Measurements from ENCODE around the gene TIGD4. TPM values are rescaled to one million over a fixed set of nuclear protein-coding genes. Genes with fewer than 3 reads are reported as not detected.

Gene TIGD4
- total RNA-seq, 2 donors from 2014 or later, result 0.78 to 3.0 TPM

DNA sequence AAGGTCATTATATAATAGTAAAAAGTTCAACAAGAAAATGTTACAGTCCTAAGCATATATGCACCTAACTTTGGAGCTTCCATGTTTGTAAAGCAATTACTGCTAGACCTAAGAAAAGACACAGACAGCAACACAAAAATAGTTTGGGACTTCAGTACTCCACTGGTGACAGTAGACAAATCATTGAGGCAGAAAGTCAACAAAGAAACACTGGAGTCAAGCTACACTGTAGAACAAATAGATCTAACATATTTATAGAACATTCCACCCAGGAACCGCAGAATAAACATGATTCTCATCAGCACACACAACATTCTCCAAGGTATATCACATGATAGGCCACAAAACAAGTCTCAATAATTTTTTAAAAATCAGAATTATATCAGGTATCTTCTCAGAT lies 42.8 kb upstream of the TIGD4 start:
- intact Hi-C loops (cut with DNase I), result no loop called here
- WGBS, 2 donors, result 70 to 79% methylated on average over 1 of the region's 1 CpG
- H3K27ac ChIP-seq, result no peak overlapping the region
- no peak overlapping the region for H3K4me3 ChIP-seq
- no peaks in the 10 kb centered on the region for H3K27me3 ChIP-seq
- DNase-seq, result no peak
- H3K9me3 ChIP-seq, result peaks cover 0 to 1% (median 0%) of the 10 kb centered on the region in 3 donors
- ATAC-seq, result no peak
- H3K36me3 ChIP-seq (replicated peaks in 1 of 2; ENCODE audit: insufficient read depth in 1 of 2, low read depth in 2 of 2), result no peaks in the 10 kb centered on the region
- TF ChIP-seq POLR2A (IDR thresholded peaks at IDR 0.05), result no peak
- TF ChIP-seq, protein P1, sequence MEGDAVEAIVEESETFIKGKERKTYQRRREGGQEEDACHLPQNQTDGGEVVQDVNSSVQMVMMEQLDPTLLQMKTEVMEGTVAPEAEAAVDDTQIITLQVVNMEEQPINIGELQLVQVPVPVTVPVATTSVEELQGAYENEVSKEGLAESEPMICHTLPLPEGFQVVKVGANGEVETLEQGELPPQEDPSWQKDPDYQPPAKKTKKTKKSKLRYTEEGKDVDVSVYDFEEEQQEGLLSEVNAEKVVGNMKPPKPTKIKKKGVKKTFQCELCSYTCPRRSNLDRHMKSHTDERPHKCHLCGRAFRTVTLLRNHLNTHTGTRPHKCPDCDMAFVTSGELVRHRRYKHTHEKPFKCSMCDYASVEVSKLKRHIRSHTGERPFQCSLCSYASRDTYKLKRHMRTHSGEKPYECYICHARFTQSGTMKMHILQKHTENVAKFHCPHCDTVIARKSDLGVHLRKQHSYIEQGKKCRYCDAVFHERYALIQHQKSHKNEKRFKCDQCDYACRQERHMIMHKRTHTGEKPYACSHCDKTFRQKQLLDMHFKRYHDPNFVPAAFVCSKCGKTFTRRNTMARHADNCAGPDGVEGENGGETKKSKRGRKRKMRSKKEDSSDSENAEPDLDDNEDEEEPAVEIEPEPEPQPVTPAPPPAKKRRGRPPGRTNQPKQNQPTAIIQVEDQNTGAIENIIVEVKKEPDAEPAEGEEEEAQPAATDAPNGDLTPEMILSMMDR (IDR thresholded peaks at IDR 0.05), result no peak
- H3K4me1 ChIP-seq, result no peaks in the 10 kb centered on the region

DNA sequence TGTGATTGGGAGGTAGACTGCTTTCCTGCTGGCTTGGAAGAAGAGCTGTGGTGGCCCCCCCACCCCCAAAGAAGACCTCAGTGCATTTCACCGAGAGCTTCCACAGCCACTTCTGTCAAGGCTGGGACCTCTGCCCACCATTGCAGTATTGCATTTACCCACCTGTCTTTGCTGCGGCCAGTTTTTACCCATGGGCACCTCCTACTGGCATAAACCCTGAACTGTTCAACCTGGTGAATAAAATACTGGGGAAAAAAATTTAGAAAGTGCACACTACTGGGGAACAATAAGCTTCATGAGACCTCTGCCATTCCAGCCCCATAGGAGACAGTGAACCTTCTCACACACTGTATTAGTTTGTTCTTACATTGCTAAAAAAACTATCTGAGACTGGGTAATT lies 40.5 kb upstream of the TIGD4 start:
- ATAC-seq, result no peak
- WGBS, 2 donors, result 95 to 97% methylated on average over 2 of the region's 2 CpGs
- no peak for DNase-seq
- Histone ChIP-seq H3K4me3 (no peak overlapping the region), H3K9me3 (no peaks in the 10 kb centered on the region), H3K27me3 (no peaks in the 10 kb centered on the region), H3K27ac (no peak overlapping the region), H3K36me3 (replicated peaks in 1 of 2; ENCODE audit: insufficient read depth in 1 of 2, low read depth in 2 of 2) (no peaks in the 10 kb centered on the region), H3K4me1 (no peaks in the 10 kb centered on the region)
- TF ChIP-seq, protein P1 (IDR thresholded peaks at IDR 0.05), result no peak
- no peak for TF ChIP-seq POLR2A (IDR thresholded peaks at IDR 0.05)
- intact Hi-C loops (cut with DNase I), result no loop called here

DNA sequence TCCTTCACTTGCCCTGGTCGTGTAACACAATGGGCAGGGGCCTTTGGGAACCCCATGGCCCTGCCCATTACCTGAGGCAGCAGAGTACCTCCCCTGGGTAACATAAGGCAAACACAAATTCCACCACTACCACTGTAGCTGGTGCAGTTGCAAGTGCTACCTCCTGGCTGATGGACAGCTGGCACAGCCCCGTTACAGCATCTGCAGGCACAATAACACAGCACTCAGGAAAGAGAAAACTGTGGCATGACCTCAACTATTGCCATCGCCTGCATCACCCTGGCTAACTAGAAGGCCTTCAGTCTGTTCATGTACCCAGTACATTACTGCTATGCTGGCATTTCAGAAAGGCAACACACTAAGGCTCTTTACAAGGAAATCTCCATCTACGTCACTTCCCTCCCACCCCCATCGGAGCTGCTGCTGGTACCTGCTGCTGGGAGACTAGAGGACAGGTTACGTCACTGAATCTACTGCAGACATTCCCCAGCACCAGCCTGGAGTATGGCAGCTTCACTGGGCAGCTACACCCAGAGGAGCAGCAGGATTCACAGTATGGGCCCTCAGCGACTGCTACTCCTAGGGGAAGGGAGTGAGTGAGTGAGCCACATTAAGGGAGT lies 39.6 kb upstream of the TIGD4 start:
- H3K27me3 ChIP-seq, result no peaks in the 10 kb centered on the region
- H3K4me3 ChIP-seq, result no peak overlapping the region
- 86 to 87% methylated on average over 5 to 7 of the region's 7 CpGs for WGBS, 2 donors
- no peaks in the 10 kb centered on the region for H3K9me3 ChIP-seq
- no peak for DNase-seq
- H3K36me3 ChIP-seq (replicated peaks in 1 of 2; ENCODE audit: insufficient read depth in 1 of 2, low read depth in 2 of 2), result no peaks in the 10 kb centered on the region
- no peaks in the 10 kb centered on the region for H3K4me1 ChIP-seq
- intact Hi-C loops (cut with DNase I), result no loop called here
- ATAC-seq, result no peak
- H3K27ac ChIP-seq, result no peak overlapping the region
- TF ChIP-seq POLR2A (IDR thresholded peaks at IDR 0.05), result no peak
- TF ChIP-seq, protein P1 (IDR thresholded peaks at IDR 0.05), result no peak

DNA sequence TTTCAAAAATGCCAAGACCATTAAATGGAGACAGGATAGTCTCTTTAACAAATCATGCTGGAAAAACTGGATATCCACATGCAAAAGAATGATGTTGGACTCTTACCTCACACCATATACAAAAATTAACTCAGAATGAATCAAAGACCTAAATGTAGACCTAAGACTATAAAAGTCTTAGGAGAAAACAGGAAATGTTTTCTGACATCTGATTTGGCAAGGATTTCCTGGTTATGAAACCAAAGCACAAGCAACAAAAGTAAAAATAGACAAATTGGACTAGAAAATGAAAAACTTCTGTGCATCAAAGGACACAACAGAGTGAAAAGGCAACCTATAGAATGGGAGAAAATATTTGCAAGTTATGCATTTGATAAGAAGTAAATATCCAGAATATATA lies 37.8 kb upstream of the TIGD4 start:
- ATAC-seq, result no peak
- Histone ChIP-seq H3K4me1 (no peaks in the 10 kb centered on the region), H3K4me3 (no peak overlapping the region)

DNA sequence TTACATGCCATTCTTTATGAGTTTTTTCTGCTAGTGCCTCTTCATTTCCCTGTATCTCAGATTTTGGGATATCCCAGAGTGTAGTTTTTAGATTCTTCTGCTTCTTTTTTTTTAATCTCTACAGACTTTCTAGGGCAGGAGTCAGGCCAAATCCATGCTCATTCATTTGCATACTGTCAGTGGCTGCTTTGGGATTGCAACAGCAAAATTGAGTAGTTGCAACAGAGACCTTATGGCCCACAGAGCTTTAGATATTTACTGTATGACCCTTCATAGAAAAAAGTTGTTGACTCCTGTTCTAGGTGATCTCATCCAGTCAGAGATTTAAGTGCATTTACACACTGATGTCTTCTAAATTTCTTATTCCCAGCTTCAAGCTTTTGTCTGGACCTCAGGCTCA lies 35.5 kb upstream of the TIGD4 start:
- Histone ChIP-seq H3K27ac (no peak overlapping the region), H3K27me3 (no peaks in the 10 kb centered on the region), H3K4me1 (peaks cover 9% of the 10 kb centered on the region), H3K9me3 (no peaks in the 10 kb centered on the region), H3K4me3 (no peak overlapping the region), H3K36me3 (replicated peaks in 1 of 2; ENCODE audit: insufficient read depth in 1 of 2, low read depth in 2 of 2) (no peaks in the 10 kb centered on the region)
- intact Hi-C loops (cut with DNase I), result no loop called here
- no peak for DNase-seq
- ATAC-seq, result no peak
- no peak for TF ChIP-seq POLR2A (IDR thresholded peaks at IDR 0.05)
- TF ChIP-seq, protein P1 (IDR thresholded peaks at IDR 0.05), result no peak

More for the DNA sequence above, 37.8 kb upstream of the TIGD4 start:
- Histone ChIP-seq H3K27ac (no peak overlapping the region), H3K9me3 (no peaks in the 10 kb centered on the region), H3K27me3 (no peaks in the 10 kb centered on the region), H3K36me3 (replicated peaks in 1 of 2; ENCODE audit: insufficient read depth in 1 of 2, low read depth in 2 of 2) (no peaks in the 10 kb centered on the region)
- TF ChIP-seq, protein P1 (IDR thresholded peaks at IDR 0.05), result no peak
- no peak for TF ChIP-seq POLR2A (IDR thresholded peaks at IDR 0.05)
- no peak for DNase-seq
- intact Hi-C loops (cut with DNase I), result no loop called here

Measured in body of pancreas (tissue), 4 donors.